Activated T-cell treated with anti-CD3 and anti-CD28 coated beads for 1 hour (primary cell): ENCODE data around the gene C5AR1.
"Not testable (repeated sequence)": the region's sequence is repeated elsewhere in the genome, so short reads cannot be mapped to it uniquely, and the experiment has no call there.

Experiments used
- DNase-seq: peaks from one replicate; pipeline ENCODE4 v3.0.0-alpha.2; 2020; ENCODE audit warnings: low read depth

The C5AR1 gene

DNA sequence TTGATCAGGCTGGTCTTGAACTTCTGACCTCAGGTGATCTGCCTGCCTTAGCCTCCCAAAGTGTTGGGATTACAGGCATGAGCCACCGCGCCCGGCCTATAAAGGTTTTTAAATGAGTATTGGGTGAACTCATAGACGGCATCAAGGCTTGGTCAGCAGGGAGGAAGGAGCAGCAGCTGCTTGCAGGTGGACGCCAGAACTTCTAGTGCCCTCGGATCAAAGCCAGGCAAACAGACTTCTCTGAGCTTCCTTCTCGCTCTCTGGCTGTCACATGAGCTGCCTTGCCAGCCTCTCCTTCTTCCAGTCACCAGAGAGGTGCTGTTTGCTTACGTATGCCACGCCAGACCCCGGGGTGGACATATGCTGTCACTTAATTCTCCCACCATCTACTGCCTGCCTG is 55.8 kb downstream of the C5AR1 start:
- not testable (repeated sequence) for DNase-seq

DNA sequence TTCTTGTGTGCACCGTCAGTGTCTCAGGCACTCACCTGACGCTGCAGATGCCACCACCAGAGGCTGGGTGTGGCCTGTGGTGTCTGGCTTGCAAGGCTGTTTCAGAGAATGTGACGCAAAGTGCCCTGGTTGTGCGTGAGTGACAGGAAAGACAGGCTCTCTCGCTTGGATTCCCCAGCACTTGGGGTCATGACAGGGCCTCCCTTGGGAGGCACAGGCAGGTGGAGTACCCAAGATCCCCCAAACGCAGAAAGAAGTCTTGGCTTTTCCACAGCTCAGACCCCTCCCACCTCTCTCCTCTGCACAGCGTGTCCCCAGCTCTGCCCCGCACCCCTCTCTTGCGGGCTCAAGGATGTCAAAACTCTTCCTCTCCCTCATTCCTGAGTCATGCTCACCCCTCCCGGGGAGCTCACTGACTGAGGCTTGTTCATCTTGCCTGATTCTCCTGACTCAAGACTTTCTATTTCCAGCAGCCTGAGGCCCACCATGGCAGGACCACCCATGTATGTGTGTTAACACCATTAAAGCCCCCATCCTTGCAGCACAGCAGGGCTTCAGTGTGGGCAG is 60.5 kb downstream of the C5AR1 start:
- no peak for DNase-seq

DNA sequence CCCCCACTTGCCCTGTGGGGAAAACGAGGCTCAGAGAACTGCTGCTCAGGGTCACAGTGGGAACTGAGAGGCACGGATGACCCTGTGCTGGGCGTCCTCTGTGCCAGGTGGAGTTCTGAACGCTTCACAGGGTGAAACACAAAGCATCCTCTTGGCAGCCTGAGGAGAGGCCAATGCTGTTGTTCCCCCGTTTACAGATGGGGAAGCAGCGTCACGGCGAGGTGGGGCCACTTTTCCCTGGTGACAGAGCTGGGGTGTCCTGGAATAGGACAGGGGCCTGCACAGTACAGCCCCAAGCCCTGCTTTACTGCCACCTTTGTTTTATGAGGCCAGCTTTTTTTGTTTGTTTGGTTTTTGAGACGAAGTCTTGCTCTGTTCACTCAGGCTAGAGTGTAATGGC is 61.6 kb downstream of the C5AR1 start:
- DNase-seq: no peak
